Left lobe of liver (tissue), 1 donor: ENCODE measurements around the gene ALOX5. TPM values are rescaled to one million over a fixed set of nuclear protein-coding genes. Genes with fewer than 3 reads are reported as not detected.

ENCODE experiments used
- total RNA-seq: library from RNA; stranded (reverse); gene quantifications from one replicate; pipeline ENCODE4 v1.2.1, GENCODE V29; 2021
- donor health status: DM: no; HTN: yes; CAD: no.

The ALOX5 gene
- total RNA-seq, 1 donor from 2014 or later: 4.8 TPM

Other genes with a start within 250 kb of the ALOX5 start
- not detected for gene OR13A1, start 58.6 kb upstream of the ALOX5 start, total RNA-seq